Smooth muscle cell (in vitro differentiated cells): ENCODE measurements around the gene SSR4. TPM values are rescaled to one million over a fixed set of nuclear protein-coding genes. Genes with fewer than 3 reads are reported as not detected.

ENCODE experiments used
- DNase-seq: peaks from one replicate; lab custom pipeline; 2025; ENCODE audit not compliant: unreplicated experiment; lab: John Stamatoyannopoulos, UW
- H2AFZ ChIP-seq: fragments of 200-600 bp; sonication (generic); 2 replicates; pipeline ENCODE4 v1.6.0; 2016; ENCODE audit warnings: antibody characterized with exemption, low read depth, mild to moderate bottlenecking
- H3F3A ChIP-seq: fragments of 200-600 bp; sonication (generic); 2 replicates; pipeline ENCODE4 v1.6.0; 2017; ENCODE audit warnings: antibody characterized with exemption, low read depth
- H3K27ac ChIP-seq: fragments of 200-600 bp; sonication (generic); 2 replicates; pipeline ENCODE4 v1.5.1; 2016; ENCODE audit warnings: low read depth, mild to moderate bottlenecking
- H3K27me3 ChIP-seq: fragments of 200-600 bp; sonication (generic); 2 replicates; pipeline ENCODE4 v1.6.1; 2016; ENCODE audit warnings: low read depth, mild to moderate bottlenecking
- H3K36me3 ChIP-seq: fragments of 200-600 bp; sonication (generic); 2 replicates; pipeline ENCODE4 v1.5.1; 2016; ENCODE audit warnings: low read depth
- H3K4me1 ChIP-seq: fragments of 200-600 bp; sonication (generic); 2 replicates; pipeline ENCODE4 v1.5.1; 2016; ENCODE audit warnings: low read depth
- H3K4me2 ChIP-seq: fragments of 200-600 bp; sonication (generic); 2 replicates; pipeline ENCODE4 v1.6.0; 2016; ENCODE audit warnings: mild to moderate bottlenecking
- H3K4me3 ChIP-seq: fragments of 200-600 bp; sonication (generic); 2 replicates; pipeline ENCODE4 v1.5.1; 2016; ENCODE audit warnings: mild to moderate bottlenecking
- H3K79me2 ChIP-seq: fragments of 200-600 bp; sonication (generic); 2 replicates; pipeline ENCODE4 v1.6.0; 2016; ENCODE audit warnings: low read depth, mild to moderate bottlenecking
- H3K9ac ChIP-seq: fragments of 200-600 bp; sonication (generic); 2 replicates; pipeline ENCODE4 v1.6.0; 2016; ENCODE audit warnings: low read depth
- H3K9me3 ChIP-seq: fragments of 200-600 bp; sonication (generic); replicated peaks from 2 replicates; pipeline ENCODE4 v1.5.1; 2016; ENCODE audit warnings: low read depth
- H4K20me1 ChIP-seq: fragments of 200-600 bp; sonication (generic); 2 replicates; pipeline ENCODE4 v1.6.0; 2016; ENCODE audit warnings: low read depth
- CTCF ChIP-seq: fragments of 200-600 bp; sonication (generic); IDR thresholded peaks from 2 replicates; pipeline ENCODE4 v1.5.1; 2017; ENCODE audit warnings: borderline replicate concordance, mild to moderate bottlenecking, antibody characterized with exemption; ENCODE audit not compliant: insufficient read depth, poor library complexity, severe bottlenecking
- WGBS: methylation state at CpG from one replicate; pipeline ENCODE4 v1.1.7; 2016; ENCODE audit warnings: low lambda C conversion rate; 5-methylcytosine and 5-hydroxymethylcytosine counted together
- polyA plus RNA-seq: library from polyadenylated mRNA; unstranded; fragments of >200 nt; fragmentation: Nextera tagmentation; extraction: Ambion mirVana; gene quantifications from 2 replicates; pipeline ENCODE4 v1.2.1, GENCODE V29; 2016
- total RNA-seq: library from RNA; depleted of rRNA; stranded (reverse); fragments of >200 nt; gene quantifications from 2 replicates; pipeline ENCODE4 v1.2.3, GENCODE V29; 2014

SSR4 gene
- total and polyA plus RNA-seq, 2 experiments from 2014 or later: 443 to 677 TPM

DNA sequence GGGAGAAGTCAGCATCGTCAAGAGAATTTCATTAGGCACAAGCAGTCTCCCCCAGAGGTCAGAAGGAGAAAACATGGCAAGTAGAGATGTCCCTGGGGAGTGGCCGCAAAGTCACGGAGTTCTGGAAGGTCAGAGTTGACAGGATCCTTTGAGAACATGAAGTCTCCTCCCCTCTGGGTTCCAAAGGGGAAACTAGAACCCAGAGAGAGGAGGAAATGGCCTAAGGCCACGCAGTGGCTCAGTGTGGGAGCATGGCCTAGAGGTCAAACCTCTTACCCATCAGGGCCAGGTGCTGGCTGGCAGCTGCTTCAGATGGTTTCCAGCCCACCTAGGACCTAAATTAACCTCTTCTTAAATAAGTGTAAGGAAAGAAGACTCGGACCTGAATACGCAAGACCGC, 1.2 kb upstream of the SSR4 start:
- no peaks in the 10 kb centered on the region for H4K20me1 ChIP-seq
- H3K4me1 ChIP-seq: no peaks in the 10 kb centered on the region
- no peak for TF ChIP-seq CTCF
- no peaks in the 10 kb centered on the region for H3K27me3 ChIP-seq
- WGBS: 62% methylated on average over 7 of the region's 7 CpGs
- H3K4me3 ChIP-seq: peak overlapping the region; percentile 79
- peak overlapping the region; percentile 89 for H2AFZ ChIP-seq
- no peak for DNase-seq
- peak overlapping the region; percentile 81 for H3K4me2 ChIP-seq
- peak overlapping the region; percentile 97 for H3K27ac ChIP-seq
- peaks cover 32% of the 10 kb centered on the region for H3K79me2 ChIP-seq
- H3K9me3 ChIP-seq: no peaks in the 10 kb centered on the region
- H3F3A ChIP-seq: no peaks in the 10 kb centered on the region
- H3K9ac ChIP-seq: peak overlapping the region; percentile 97
- no peaks in the 10 kb centered on the region for H3K36me3 ChIP-seq

DNA sequence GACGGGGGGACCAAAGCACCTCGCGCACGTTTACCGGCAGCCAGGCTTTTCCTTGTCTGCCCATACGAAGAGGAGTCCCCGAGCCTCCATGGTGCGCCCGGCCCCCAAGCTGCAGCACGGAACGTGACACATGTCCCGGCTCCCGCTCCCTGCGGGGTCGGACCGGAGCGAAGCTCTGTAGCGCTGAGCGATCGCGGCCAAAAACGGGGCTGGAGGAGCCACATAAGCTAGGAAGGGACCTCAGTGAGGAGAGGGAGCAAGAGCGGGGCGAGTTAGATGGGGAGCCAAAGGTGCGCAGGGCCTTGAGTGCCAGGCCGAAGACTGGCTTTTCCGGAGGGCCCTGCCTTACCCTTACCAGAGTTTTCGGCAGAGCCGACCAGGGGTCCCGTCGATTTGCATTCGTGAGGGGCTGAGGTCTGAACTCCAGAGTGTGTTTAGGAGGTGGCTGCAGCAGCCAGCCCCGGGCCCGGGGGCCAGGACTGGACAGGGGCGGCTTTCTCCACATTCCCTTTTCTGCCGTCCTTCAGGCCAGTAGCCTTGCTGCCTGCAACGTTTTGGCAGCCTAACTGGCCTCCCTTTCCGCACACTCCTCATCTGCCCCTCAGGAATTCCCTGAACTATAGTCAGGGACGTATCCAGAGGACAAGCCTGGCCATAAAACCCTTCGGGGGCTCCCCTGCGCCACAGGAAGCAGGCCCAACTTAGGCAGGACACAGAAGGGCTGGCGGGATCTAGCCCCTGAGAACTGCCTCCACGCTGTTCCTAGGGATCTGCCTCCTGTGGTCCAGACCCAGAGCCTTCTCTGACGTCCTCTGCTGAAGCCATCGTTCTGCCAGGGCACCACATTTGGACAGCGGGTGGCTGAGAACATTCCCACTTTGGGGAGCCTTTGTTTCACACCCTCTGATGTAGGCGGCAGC, 689 bp downstream of the SSR4 start:
- Histone ChIP-seq H3K27ac (peak overlapping the region; percentile 97), H3K9ac (peak overlapping the region; percentile 64), H3K4me2 (peak overlapping the region; percentile 88), H3K79me2 (peaks cover 32% of the 10 kb centered on the region), H3K27me3 (no peaks in the 10 kb centered on the region), H3F3A (no peaks in the 10 kb centered on the region), H3K9me3 (no peaks in the 10 kb centered on the region), H3K4me1 (no peaks in the 10 kb centered on the region), H3K4me3 (peak overlapping the region; percentile 79), H3K36me3 (no peaks in the 10 kb centered on the region), H4K20me1 (no peaks in the 10 kb centered on the region), H2AFZ (no peak overlapping the region)
- TF ChIP-seq CTCF: no peak
- DNase-seq: no peak
- 51% methylated on average over 46 of the region's 47 CpGs for WGBS

- Histone ChIP-seq H4K20me1 (no peaks in the 10 kb centered on the region), H3K27ac (no peak overlapping the region), H3K36me3 (no peaks in the 10 kb centered on the region), H3K79me2 (peaks cover 19% of the 10 kb centered on the region), H3K9me3 (no peaks in the 10 kb centered on the region), H3K4me1 (no peaks in the 10 kb centered on the region), H3K4me3 (no peak overlapping the region), H3K9ac (no peak overlapping the region), H3K27me3 (no peaks in the 10 kb centered on the region), H3K4me2 (no peak overlapping the region), H2AFZ (no peak overlapping the region), H3F3A (no peaks in the 10 kb centered on the region)
- 93% methylated on average over 14 of the region's 15 CpGs for WGBS
- no peak for TF ChIP-seq CTCF
- DNase-seq: no peak
Measured at GRCh38 chrX:153797415-153798015, 3.0 kb downstream of the SSR4 start.
